Measurements from ENCODE around the gene PIR. TPM values are rescaled to one million over a fixed set of nuclear protein-coding genes. Genes with fewer than 3 reads are reported as not detected.
A peak's percentile ranks its signal among the peaks of the same experiment; 100 is the strongest.

PIR gene
- total and polyA plus RNA-seq, 9 of the 15 experiments (the other 6 are each of a cell fraction or from before 2014, with no cell fraction given): 7.5 to 29.8 (median 11.5) TPM

DNA sequence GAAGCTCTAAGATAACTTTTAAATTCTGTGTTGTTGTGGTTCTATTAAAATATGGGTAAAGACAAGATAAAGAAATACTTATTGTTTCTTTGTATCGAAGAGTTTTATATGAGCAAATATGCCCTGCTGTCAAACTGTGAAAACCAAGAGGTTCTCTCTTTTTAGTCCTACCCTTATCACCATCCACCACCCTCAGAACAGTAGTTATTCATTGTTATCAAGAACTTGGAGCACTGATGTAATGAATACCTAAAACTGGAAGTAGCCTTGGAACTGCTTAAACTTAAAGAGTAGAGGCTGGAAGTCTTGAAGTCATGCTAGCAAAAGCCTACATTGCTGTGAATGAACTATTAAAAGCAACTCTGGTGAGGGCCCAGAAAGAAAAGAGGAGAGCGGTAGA lies 9.2 kb downstream of the PIR start (continued):
- TF ChIP-seq NFIC (IDR thresholded peaks at IDR 0.05) (no peak), CBX3 (IDR thresholded peaks at IDR 0.05; ENCODE audit: borderline replicate concordance in 1 of 2, low read length in 2 of 2) (no peak)

DNA sequence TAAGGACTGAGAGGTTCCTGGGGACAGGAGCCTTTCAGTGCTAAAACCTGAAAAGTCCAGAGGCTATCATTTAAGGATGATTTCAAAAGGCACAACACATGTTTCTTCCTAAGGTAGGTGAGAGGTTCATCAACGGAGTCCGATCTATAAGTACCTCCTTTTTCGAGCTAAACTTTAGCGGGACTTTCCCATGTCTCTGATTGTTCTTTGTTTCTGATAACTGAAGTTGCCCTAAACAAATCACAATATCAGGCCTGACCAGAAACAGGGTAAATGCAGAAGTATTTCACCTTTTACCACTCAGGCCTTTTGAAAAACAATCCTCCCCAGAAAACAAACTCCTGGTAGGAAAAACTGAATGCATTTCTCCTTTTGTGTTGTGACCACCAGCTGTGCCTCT lies 17.6 kb downstream of the PIR start:
- Histone ChIP-seq H3K27me3 (ENCODE audit: control insufficient read depth in 2 of 2, insufficient read depth in 2 of 2, low read length in 2 of 2) (no peaks in the 10 kb centered on the region), H3K4me2 (ENCODE audit: insufficient read depth, low read length) (no peak overlapping the region), H3K79me2 (ENCODE audit: control insufficient read depth, insufficient read depth, low read length) (no peaks in the 10 kb centered on the region), H4K20me1 (replicated peaks; ENCODE audit: control insufficient read depth, insufficient read depth, low read length) (no peaks in the 10 kb centered on the region), H3K9me3 (replicated peaks; ENCODE audit: control insufficient read depth, insufficient read depth, low read depth, low read length) (no peaks in the 10 kb centered on the region), H3K4me3 (no peak overlapping the region), H3K4me1 (replicated peaks in 1 of 2; ENCODE audit: control insufficient read depth in 2 of 2, insufficient read depth in 2 of 2, low read length in 2 of 2) (peaks cover 0 to 4% of the 10 kb centered on the region in 2 experiments; a peak in 1 of 5 replicates), H3K9me1 (ENCODE audit: control insufficient read depth, insufficient read depth, low read length) (no peaks in the 10 kb centered on the region), H2AFZ (ENCODE audit: low read depth, low read length) (0 out of 2 replicates have a peak overlapping the region, but pooled peaks have one; percentile 12), H3K36me3 (ENCODE audit: control insufficient read depth, insufficient read depth, low read length) (peaks cover 3% of the 10 kb centered on the region; the same call in 1 of the 3 replicates), H3K9ac (ENCODE audit: insufficient read depth in 1 of 2, low read depth in 2 of 2, low read length in 2 of 2) (no peak overlapping the region), H3K27ac (ENCODE audit: extremely low read depth, low read depth, low read length) (no peak overlapping the region)
- ChIA-PET CTCF (ENCODE audit: low intra/inter-chr PET ratio) (no interaction called here), POLR2A (no interaction called here)
- in situ Hi-C loops (cut with MboI): loop anchor here (10.0 kb wide), 1 partner anchor 189 kb away; the partner anchor contains the start of gene CLTRN
- ATAC-seq (no peak), FAIRE-seq (no peak), DNase-seq (ENCODE audit: extremely low read depth in 1 of 4, low spot score in 3 of 4) (no peak)
- WGBS (ENCODE audit: insufficient coverage, low coverage, missing lambda C conversion rate): 26% methylated on average over 4 of the region's 4 CpGs
- BruUV-seq (replicated peaks): no TSS peak
- intact Hi-C loops (cut with micrococcal nuclease): no loop called here
- TF ChIP-seq CBFA2T2 (conservative IDR thresholded peaks at IDR 0.05) (no peak), SMARCA5 (IDR thresholded peaks at IDR 0.05) (no peak), GABPB1 (CRISPR knock-in tag; IDR thresholded peaks at IDR 0.05) (no peak), EP300 (IDR thresholded peaks at IDR 0.05; ENCODE audit: low read length) (no peak), MECOM (CRISPR knock-in tag; IDR thresholded peaks at IDR 0.05) (no peak), SRSF9 (IDR thresholded peaks at IDR 0.05; ENCODE audit: borderline replicate concordance, low read depth, low read length) (no peak), PHF8 (IDR thresholded peaks at IDR 0.05; ENCODE audit: borderline replicate concordance, low read length) (no peak), TFAM (CRISPR knock-in tag; conservative IDR thresholded peaks at IDR 0.05) (no peak)
- TF ChIP-seq, protein P1, sequence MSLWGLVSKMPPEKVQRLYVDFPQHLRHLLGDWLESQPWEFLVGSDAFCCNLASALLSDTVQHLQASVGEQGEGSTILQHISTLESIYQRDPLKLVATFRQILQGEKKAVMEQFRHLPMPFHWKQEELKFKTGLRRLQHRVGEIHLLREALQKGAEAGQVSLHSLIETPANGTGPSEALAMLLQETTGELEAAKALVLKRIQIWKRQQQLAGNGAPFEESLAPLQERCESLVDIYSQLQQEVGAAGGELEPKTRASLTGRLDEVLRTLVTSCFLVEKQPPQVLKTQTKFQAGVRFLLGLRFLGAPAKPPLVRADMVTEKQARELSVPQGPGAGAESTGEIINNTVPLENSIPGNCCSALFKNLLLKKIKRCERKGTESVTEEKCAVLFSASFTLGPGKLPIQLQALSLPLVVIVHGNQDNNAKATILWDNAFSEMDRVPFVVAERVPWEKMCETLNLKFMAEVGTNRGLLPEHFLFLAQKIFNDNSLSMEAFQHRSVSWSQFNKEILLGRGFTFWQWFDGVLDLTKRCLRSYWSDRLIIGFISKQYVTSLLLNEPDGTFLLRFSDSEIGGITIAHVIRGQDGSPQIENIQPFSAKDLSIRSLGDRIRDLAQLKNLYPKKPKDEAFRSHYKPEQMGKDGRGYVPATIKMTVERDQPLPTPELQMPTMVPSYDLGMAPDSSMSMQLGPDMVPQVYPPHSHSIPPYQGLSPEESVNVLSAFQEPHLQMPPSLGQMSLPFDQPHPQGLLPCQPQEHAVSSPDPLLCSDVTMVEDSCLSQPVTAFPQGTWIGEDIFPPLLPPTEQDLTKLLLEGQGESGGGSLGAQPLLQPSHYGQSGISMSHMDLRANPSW (CRISPR knock-in tag; IDR thresholded peaks at IDR 0.05): no peak
- TF ChIP-seq, protein P2, sequence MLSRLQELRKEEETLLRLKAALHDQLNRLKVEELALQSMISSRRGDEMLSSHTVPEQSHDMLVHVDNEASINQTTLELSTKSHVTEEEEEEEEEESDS (CRISPR knock-in tag; IDR thresholded peaks at IDR 0.05): no peak
- TF ChIP-seq, protein P3, sequence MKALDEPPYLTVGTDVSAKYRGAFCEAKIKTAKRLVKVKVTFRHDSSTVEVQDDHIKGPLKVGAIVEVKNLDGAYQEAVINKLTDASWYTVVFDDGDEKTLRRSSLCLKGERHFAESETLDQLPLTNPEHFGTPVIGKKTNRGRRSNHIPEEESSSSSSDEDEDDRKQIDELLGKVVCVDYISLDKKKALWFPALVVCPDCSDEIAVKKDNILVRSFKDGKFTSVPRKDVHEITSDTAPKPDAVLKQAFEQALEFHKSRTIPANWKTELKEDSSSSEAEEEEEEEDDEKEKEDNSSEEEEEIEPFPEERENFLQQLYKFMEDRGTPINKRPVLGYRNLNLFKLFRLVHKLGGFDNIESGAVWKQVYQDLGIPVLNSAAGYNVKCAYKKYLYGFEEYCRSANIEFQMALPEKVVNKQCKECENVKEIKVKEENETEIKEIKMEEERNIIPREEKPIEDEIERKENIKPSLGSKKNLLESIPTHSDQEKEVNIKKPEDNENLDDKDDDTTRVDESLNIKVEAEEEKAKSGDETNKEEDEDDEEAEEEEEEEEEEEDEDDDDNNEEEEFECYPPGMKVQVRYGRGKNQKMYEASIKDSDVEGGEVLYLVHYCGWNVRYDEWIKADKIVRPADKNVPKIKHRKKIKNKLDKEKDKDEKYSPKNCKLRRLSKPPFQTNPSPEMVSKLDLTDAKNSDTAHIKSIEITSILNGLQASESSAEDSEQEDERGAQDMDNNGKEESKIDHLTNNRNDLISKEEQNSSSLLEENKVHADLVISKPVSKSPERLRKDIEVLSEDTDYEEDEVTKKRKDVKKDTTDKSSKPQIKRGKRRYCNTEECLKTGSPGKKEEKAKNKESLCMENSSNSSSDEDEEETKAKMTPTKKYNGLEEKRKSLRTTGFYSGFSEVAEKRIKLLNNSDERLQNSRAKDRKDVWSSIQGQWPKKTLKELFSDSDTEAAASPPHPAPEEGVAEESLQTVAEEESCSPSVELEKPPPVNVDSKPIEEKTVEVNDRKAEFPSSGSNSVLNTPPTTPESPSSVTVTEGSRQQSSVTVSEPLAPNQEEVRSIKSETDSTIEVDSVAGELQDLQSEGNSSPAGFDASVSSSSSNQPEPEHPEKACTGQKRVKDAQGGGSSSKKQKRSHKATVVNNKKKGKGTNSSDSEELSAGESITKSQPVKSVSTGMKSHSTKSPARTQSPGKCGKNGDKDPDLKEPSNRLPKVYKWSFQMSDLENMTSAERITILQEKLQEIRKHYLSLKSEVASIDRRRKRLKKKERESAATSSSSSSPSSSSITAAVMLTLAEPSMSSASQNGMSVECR (CRISPR knock-in tag; IDR thresholded peaks at IDR 0.05): no peak
